Activated naive CD4-positive, alpha-beta T cell treated with anti-CD3 and anti-CD28 coated beads, Interleukin-2, amount 50 U/mL, for 24 hours (primary cell): ENCODE data around the gene GMPR.
"Not testable (repeated sequence)": the region's sequence is repeated elsewhere in the genome, so short reads cannot be mapped to it uniquely, and the experiment has no call there.

Source experiments
- H3K27ac Mint-ChIP-seq: one replicate; pipeline ENCODE4 v1.8.0; 2021; ENCODE audit warnings: mild to moderate bottlenecking, mixed read lengths
- H3K27me3 Mint-ChIP-seq: one replicate; pipeline ENCODE4 v1.8.0; 2021; ENCODE audit warnings: mixed read lengths
- H3K36me3 Mint-ChIP-seq: one replicate; pipeline ENCODE4 v1.8.0; 2021; ENCODE audit warnings: mixed read lengths
- H3K4me1 Mint-ChIP-seq: one replicate; pipeline ENCODE4 v1.8.0; 2021; ENCODE audit warnings: mixed read lengths
- H3K4me3 Mint-ChIP-seq: one replicate; pipeline ENCODE4 v1.8.0; 2021; ENCODE audit warnings: mild to moderate bottlenecking, mixed read lengths
- H3K9me3 Mint-ChIP-seq: one replicate; pipeline ENCODE4 v1.8.0; 2021; ENCODE audit warnings: mixed read lengths

The GMPR gene

GRCh38 chr6:16253399-16254144 lies 15.2 kb downstream of the GMPR start:
- Mint-ChIP-seq H3K4me1 (no peaks in the 10 kb centered on the region), H3K27me3 (no peaks in the 10 kb centered on the region)

GRCh38 chr6:16254535-16254934 lies 16.1 kb downstream of the GMPR start:
- Mint-ChIP-seq H3K27ac (no peak overlapping the region), H3K4me3 (no peak overlapping the region), H3K9me3 (no peaks in the 10 kb centered on the region), H3K27me3 (no peaks in the 10 kb centered on the region), H3K36me3 (no peaks in the 10 kb centered on the region), H3K4me1 (no peaks in the 10 kb centered on the region)

More at GRCh38 chr6:16253399-16254144, 15.2 kb downstream of the GMPR start:
- no peak overlapping the region for H3K27ac Mint-ChIP-seq
- no peak overlapping the region for H3K4me3 Mint-ChIP-seq
- no peaks in the 10 kb centered on the region for H3K36me3 Mint-ChIP-seq
- H3K9me3 Mint-ChIP-seq: no peaks in the 10 kb centered on the region

- no peaks in the 10 kb centered on the region for H3K9me3 Mint-ChIP-seq
- no peaks in the 10 kb centered on the region for H3K36me3 Mint-ChIP-seq
- no peak overlapping the region for H3K27ac Mint-ChIP-seq
- no peaks in the 10 kb centered on the region for H3K27me3 Mint-ChIP-seq
- H3K4me1 Mint-ChIP-seq: no peaks in the 10 kb centered on the region
- no peak overlapping the region for H3K4me3 Mint-ChIP-seq
Observed at GRCh38 chr6:16256781-16257180, 18.4 kb downstream of the GMPR start.

GRCh38 chr6:16257999-16258708 lies 19.8 kb downstream of the GMPR start:
- H3K9me3 Mint-ChIP-seq: no peaks in the 10 kb centered on the region
- H3K36me3 Mint-ChIP-seq: no peaks in the 10 kb centered on the region
- no peaks in the 10 kb centered on the region for H3K27me3 Mint-ChIP-seq
- no peak overlapping the region for H3K4me3 Mint-ChIP-seq
- H3K4me1 Mint-ChIP-seq: no peaks in the 10 kb centered on the region
- no peak overlapping the region for H3K27ac Mint-ChIP-seq

GRCh38 chr6:16258709-16259075 lies 20.3 kb downstream of the GMPR start:
- H3K27me3 Mint-ChIP-seq: no peaks in the 10 kb centered on the region
- H3K9me3 Mint-ChIP-seq: no peaks in the 10 kb centered on the region
- no peak overlapping the region for H3K4me3 Mint-ChIP-seq
- H3K27ac Mint-ChIP-seq: no peak overlapping the region
- H3K4me1 Mint-ChIP-seq: no peaks in the 10 kb centered on the region
- H3K36me3 Mint-ChIP-seq: no peaks in the 10 kb centered on the region

GRCh38 chr6:16259604-16260003 lies 21.2 kb downstream of the GMPR start:
- H3K4me1 Mint-ChIP-seq, H3K27me3 Mint-ChIP-seq, H3K27ac Mint-ChIP-seq, H3K36me3 Mint-ChIP-seq, H3K4me3 Mint-ChIP-seq, H3K9me3 Mint-ChIP-seq: not testable (repeated sequence)

GRCh38 chr6:16260602-16261001 lies 22.2 kb downstream of the GMPR start:
- H3K4me3 Mint-ChIP-seq: not testable (repeated sequence)

GRCh38 chr6:16262773-16263172 lies 24.4 kb downstream of the GMPR start:
- not testable (repeated sequence) for H3K4me1 Mint-ChIP-seq, H3K36me3 Mint-ChIP-seq, H3K4me3 Mint-ChIP-seq, H3K9me3 Mint-ChIP-seq, H3K27me3 Mint-ChIP-seq, H3K27ac Mint-ChIP-seq

More at GRCh38 chr6:16260602-16261001, 22.2 kb downstream of the GMPR start:
- not testable (repeated sequence) for H3K4me1 Mint-ChIP-seq, H3K36me3 Mint-ChIP-seq, H3K27me3 Mint-ChIP-seq, H3K27ac Mint-ChIP-seq, H3K9me3 Mint-ChIP-seq

GRCh38 chr6:16263464-16264099 lies 25.2 kb downstream of the GMPR start:
- H3K27ac Mint-ChIP-seq, H3K9me3 Mint-ChIP-seq, H3K36me3 Mint-ChIP-seq, H3K27me3 Mint-ChIP-seq, H3K4me1 Mint-ChIP-seq, H3K4me3 Mint-ChIP-seq: not testable (repeated sequence)

- no peak overlapping the region for H3K4me3 Mint-ChIP-seq
- no peaks in the 10 kb centered on the region for H3K4me1 Mint-ChIP-seq
- no peaks in the 10 kb centered on the region for H3K36me3 Mint-ChIP-seq
- no peaks in the 10 kb centered on the region for H3K27me3 Mint-ChIP-seq
- no peak overlapping the region for H3K27ac Mint-ChIP-seq
- H3K9me3 Mint-ChIP-seq: no peaks in the 10 kb centered on the region
Observed at GRCh38 chr6:16264785-16265184, 26.4 kb downstream of the GMPR start.

- no peaks in the 10 kb centered on the region for H3K9me3 Mint-ChIP-seq
- no peak overlapping the region for H3K27ac Mint-ChIP-seq
- H3K27me3 Mint-ChIP-seq: no peaks in the 10 kb centered on the region
- peaks cover 2% of the 10 kb centered on the region for H3K36me3 Mint-ChIP-seq
- no peaks in the 10 kb centered on the region for H3K4me1 Mint-ChIP-seq
- H3K4me3 Mint-ChIP-seq: no peak overlapping the region
Observed at GRCh38 chr6:16265351-16266341, 27.3 kb downstream of the GMPR start.

- H3K36me3 Mint-ChIP-seq: peaks cover 2% of the 10 kb centered on the region
- no peaks in the 10 kb centered on the region for H3K9me3 Mint-ChIP-seq
- H3K4me3 Mint-ChIP-seq: no peak overlapping the region
- H3K27ac Mint-ChIP-seq: no peak overlapping the region
- no peaks in the 10 kb centered on the region for H3K4me1 Mint-ChIP-seq
- no peaks in the 10 kb centered on the region for H3K27me3 Mint-ChIP-seq
Observed at GRCh38 chr6:16267428-16268263, 29.3 kb downstream of the GMPR start.

GRCh38 chr6:16269442-16270070 lies 31.2 kb downstream of the GMPR start:
- not testable (repeated sequence) for H3K36me3 Mint-ChIP-seq, H3K4me3 Mint-ChIP-seq, H3K27me3 Mint-ChIP-seq, H3K9me3 Mint-ChIP-seq, H3K27ac Mint-ChIP-seq, H3K4me1 Mint-ChIP-seq

- Mint-ChIP-seq H3K4me1 (no peaks in the 10 kb centered on the region), H3K27ac (no peak overlapping the region), H3K4me3 (no peak overlapping the region), H3K36me3 (peaks cover 2% of the 10 kb centered on the region), H3K9me3 (no peaks in the 10 kb centered on the region), H3K27me3 (no peaks in the 10 kb centered on the region)
Observed at GRCh38 chr6:16270178-16270794, 31.9 kb downstream of the GMPR start.
